IMR-90 (cell line): ENCODE results near the gene FYCO1. TPM values are rescaled to one million over a fixed set of nuclear protein-coding genes. Genes with fewer than 3 reads are reported as not detected.

Source experiments
- ATAC-seq: fragments of 200-7000 bp; cut with Tn5 transposase; 2 replicates; pipeline ENCODE4 v1.9.1; 2020; ENCODE audit warnings: low read depth, mild to moderate bottlenecking, moderate library complexity
- BruUV-seq: library from RNA; stranded (reverse); fragments of 400-500 nt; replicated peaks from 2 replicates; lab custom pipeline; 2021; lab: Mats Ljungman, UMichigan
- CTCF ChIA-PET: fragments of 300-600 bp; formaldehyde crosslinking; extraction: SDS; loops from one replicate; lab custom pipeline; 2021; ENCODE audit warnings: antibody characterized with exemption; lab: Yijun Ruan, JAX
- POLR2A ChIA-PET: fragments of 300-600 bp; sonication (Branson Sonifier 250); formaldehyde crosslinking; loops from one replicate; lab custom pipeline; 2022; ENCODE audit warnings: antibody characterized with exemption; ENCODE audit not compliant: unreplicated experiment; lab: Charles Lee
- DNase-seq: peaks from one replicate; pipeline ENCODE4 v3.0.0; 2013
- H2AFZ ChIP-seq: replicated peaks from 2 replicates; pipeline ENCODE3; 2013; ENCODE audit warnings: low read length, mild to moderate bottlenecking; ENCODE audit not compliant: poor library complexity
- H2AK5ac ChIP-seq: 2 replicates; pipeline ENCODE4 v1.6.1; 2013; ENCODE audit warnings: low read depth, low read length, inconsistent platforms
- H2AK9ac ChIP-seq: replicated peaks from 2 replicates; pipeline ENCODE3; 2013; ENCODE audit warnings: mild to moderate bottlenecking, low read depth, low read length, moderate library complexity; ENCODE audit not compliant: poor library complexity
- H2BK120ac ChIP-seq: 2 replicates; pipeline ENCODE4 v1.6.1; 2013; ENCODE audit warnings: low read depth, low read length, inconsistent platforms
- H2BK15ac ChIP-seq: 3 replicates; pipeline ENCODE4 v1.6.1; 2013; ENCODE audit warnings: low read depth, low read length, inconsistent platforms
- H2BK20ac ChIP-seq: 2 replicates; pipeline ENCODE4 v1.6.1; 2013; ENCODE audit warnings: low read depth, mild to moderate bottlenecking, inconsistent platforms, low read length, moderate library complexity
- H2BK5ac ChIP-seq: 2 replicates; pipeline ENCODE4 v1.6.1; 2013; ENCODE audit warnings: mild to moderate bottlenecking, low read depth, low read length, inconsistent platforms; ENCODE audit not compliant: poor library complexity, severe bottlenecking
- H3K14ac ChIP-seq: replicated peaks from 2 replicates; pipeline ENCODE4 v1.6.1; 2013; ENCODE audit warnings: low read depth, low read length, inconsistent platforms
- H3K18ac ChIP-seq: 2 replicates; pipeline ENCODE4 v1.6.1; 2013; ENCODE audit warnings: low read depth, low read length, control low read depth
- H3K23ac ChIP-seq: 2 replicates; pipeline ENCODE4 v1.6.1; 2013; ENCODE audit warnings: low read depth, low read length, inconsistent platforms
- H3K27ac ChIP-seq: 2 replicates; pipeline ENCODE4 v1.5.1; 2013; ENCODE audit warnings: mild to moderate bottlenecking, control low read depth, low read length; ENCODE audit not compliant: insufficient read depth
- H3K27me3 ChIP-seq: 2 replicates; pipeline ENCODE4 v1.6.1; 2013; ENCODE audit warnings: low read length; ENCODE audit not compliant: control insufficient read depth, insufficient read depth
- H3K36me3 ChIP-seq: 2 replicates; pipeline ENCODE4 v1.6.1; 2013; ENCODE audit warnings: low read length, mixed read lengths; ENCODE audit not compliant: control insufficient read depth, insufficient read depth
- H3K4ac ChIP-seq: 2 replicates; pipeline ENCODE4 v1.6.1; 2013; ENCODE audit warnings: low read depth, low read length, inconsistent platforms
- H3K4me1 ChIP-seq: 2 replicates; pipeline ENCODE4 v1.6.1; 2013; ENCODE audit warnings: low read length, mixed read lengths; ENCODE audit not compliant: control insufficient read depth, insufficient read depth
- H3K4me2 ChIP-seq: 2 replicates; pipeline ENCODE4 v1.6.1; 2013; ENCODE audit warnings: low read depth, mild to moderate bottlenecking, control low read depth, low read length, moderate library complexity
- H3K4me3 ChIP-seq: 2 replicates; pipeline ENCODE4 v1.5.1; 2013; ENCODE audit warnings: low read depth, mild to moderate bottlenecking, control low read depth, low read length, moderate library complexity; ENCODE audit not compliant: insufficient read depth
- H3K56ac ChIP-seq: 2 replicates; pipeline ENCODE4 v1.6.1; 2013; ENCODE audit warnings: low read length, inconsistent platforms; ENCODE audit not compliant: insufficient read depth; ENCODE audit errors: extremely low read depth
- H3K79me1 ChIP-seq, 2 experiments: 2 replicates each; pipeline ENCODE4 v1.6.1; 2013; ENCODE audit warnings: low read length in 2 of 2, inconsistent platforms in 1 of 2, low read depth in 1 of 2
- H3K9ac ChIP-seq: 2 replicates; pipeline ENCODE4 v1.6.1; 2013; ENCODE audit warnings: low read depth, low read length, control low read depth
- H3K9me1 ChIP-seq: 2 replicates; pipeline ENCODE4 v1.6.1; 2013; ENCODE audit warnings: low read length, inconsistent platforms; ENCODE audit not compliant: insufficient read depth
- H3K9me3 ChIP-seq: 2 replicates; pipeline ENCODE4 v1.6.1; 2013; ENCODE audit warnings: low read length; ENCODE audit not compliant: control insufficient read depth, insufficient read depth
- H4K20me1 ChIP-seq: 2 replicates; pipeline ENCODE4 v1.6.1; 2013; ENCODE audit warnings: low read length, inconsistent platforms; ENCODE audit not compliant: insufficient read depth
- H4K5ac ChIP-seq: 2 replicates; pipeline ENCODE4 v1.6.1; 2013; ENCODE audit warnings: mild to moderate bottlenecking, low read depth, low read length, control low read depth
- H4K8ac ChIP-seq, 2 experiments: 2 replicates each; pipeline ENCODE4 v1.6.1; 2013; ENCODE audit warnings: low read depth in 2 of 2, low read length in 2 of 2, control low read depth in 1 of 2, inconsistent platforms in 1 of 2
- H4K91ac ChIP-seq: 2 replicates; pipeline ENCODE4 v1.6.1; 2013; ENCODE audit warnings: low read depth, low read length, inconsistent platforms; ENCODE audit not compliant: insufficient read depth
- BHLHE40 ChIP-seq: fragments of 150-350 bp; IDR thresholded peaks from 2 replicates; pipeline ENCODE4 v1.6.1; 2016; ENCODE audit warnings: mild to moderate bottlenecking, low read depth, low read length
- CEBPB ChIP-seq: IDR thresholded peaks from 2 replicates; pipeline ENCODE4 v1.6.1; 2012; ENCODE audit warnings: low read depth, low read length, improper control_type of control experiment
- CHD1 ChIP-seq: IDR thresholded peaks from 2 replicates; pipeline ENCODE4 v1.6.1; 2012; ENCODE audit warnings: low read depth, low read length, improper control_type of control experiment
- FOS ChIP-seq: fragments of 150-350 bp; IDR thresholded peaks from 2 replicates; pipeline ENCODE4 v1.6.1; 2016; ENCODE audit warnings: low read depth, low read length
- MAFK ChIP-seq: IDR thresholded peaks from 2 replicates; pipeline ENCODE4 v1.6.1; 2012; ENCODE audit warnings: low read depth, low read length, improper control_type of control experiment
- MAZ ChIP-seq: IDR thresholded peaks from 2 replicates; pipeline ENCODE4 v1.6.1; 2012; ENCODE audit warnings: low read depth, mild to moderate bottlenecking, low read length, improper control_type of control experiment, moderate library complexity, borderline replicate concordance
- MXI1 ChIP-seq: IDR thresholded peaks from 2 replicates; pipeline ENCODE4 v1.6.1; 2012; ENCODE audit warnings: low read depth, mild to moderate bottlenecking, low read length, moderate library complexity, borderline replicate concordance
- NFE2L2 ChIP-seq: fragments of 150-350 bp; IDR thresholded peaks from 2 replicates; pipeline ENCODE4 v1.6.1; 2016; ENCODE audit warnings: low read depth, mild to moderate bottlenecking, low read length
- POLR2A ChIP-seq: IDR thresholded peaks from 2 replicates; pipeline ENCODE4 v1.6.1; 2012; ENCODE audit warnings: mild to moderate bottlenecking, low read depth, low read length
- RAD21 ChIP-seq: IDR thresholded peaks from 2 replicates; pipeline ENCODE4 v1.6.1; 2012; ENCODE audit warnings: low read length, improper control_type of control experiment
- RCOR1 ChIP-seq: IDR thresholded peaks from 2 replicates; pipeline ENCODE4 v1.6.1; 2012; ENCODE audit warnings: mild to moderate bottlenecking, low read length, improper control_type of control experiment; ENCODE audit not compliant: insufficient replicate concordance
- RFX5 ChIP-seq: IDR thresholded peaks from 2 replicates; pipeline ENCODE4 v1.8.0; 2012; ENCODE audit warnings: low read depth, mild to moderate bottlenecking, low read length, moderate library complexity
- SMC3 ChIP-seq: fragments of 150-350 bp; IDR thresholded peaks from 2 replicates; pipeline ENCODE4 v1.6.1; 2016; ENCODE audit warnings: low read depth, mild to moderate bottlenecking, antibody characterized with exemption, low read length, moderate library complexity
- WGBS, 2 experiments: methylation state at CpG; one replicate each; pipeline versions ENCODE4 v1.1.5 to v1.1.7; 2013; ENCODE audit warnings: missing lambda C conversion rate in 2 of 2; ENCODE audit not compliant: insufficient read length in 1 of 2; ENCODE audit errors: extremely low coverage in 2 of 2; 5-methylcytosine and 5-hydroxymethylcytosine counted together
- dilution Hi-C: fragments of 300-500 bp; cut with HindIII; formaldehyde crosslinking; loops from one replicate; pipeline ENCODE4 v1.14.3; 2018; ENCODE audit warnings: low sequenced_read_pairs; ENCODE audit not compliant: unreplicated experiment
- in situ Hi-C: fragments of 300-500 bp; cut with MboI; formaldehyde crosslinking; loops from 3 replicates; pipeline ENCODE4 v1.14.3; 2019; ENCODE audit warnings: low sequenced_read_pairs, inconsistent platforms, mixed read lengths
- intact Hi-C: fragments of 100-400 bp; cut with micrococcal nuclease; formaldehyde crosslinking; loops from 2 replicates; pipeline ENCODE4 v1.10.0; 2022
- polyA plus RNA-seq, 3 experiments: library from polyadenylated mRNA; depleted of rRNA; stranded (reverse); fragments of >200 nt; gene quantifications; 2 replicates each; pipeline ENCODE4 v1.2.3, GENCODE V29; 2012; ENCODE audit warnings: low replicate concordance in 1 of 3
- total RNA-seq: library from RNA; depleted of rRNA; stranded (reverse); fragments of >200 nt; gene quantifications from 2 replicates; pipeline ENCODE4 v1.2.3, GENCODE V29; 2012
- TF ChIP-seq, protein P1 (sequence below): fragments of 150-350 bp; IDR thresholded peaks from 2 replicates; pipeline ENCODE4 v1.6.1; 2017; ENCODE audit warnings: mild to moderate bottlenecking, antibody characterized with exemption, low read length, low read depth
- TF ChIP-seq, protein P2 (sequence below): conservative IDR thresholded peaks from 2 replicates; pipeline ENCODE4 v1.5.1; 2012; ENCODE audit warnings: mild to moderate bottlenecking, low read depth, low read length, improper control_type of control experiment
- TF ChIP-seq, protein P3 (sequence below): fragments of 150-350 bp; IDR thresholded peaks from 2 replicates; pipeline ENCODE4 v1.6.1; 2016; ENCODE audit warnings: low read depth, mild to moderate bottlenecking, low read length, moderate library complexity, borderline replicate concordance

The FYCO1 gene
- total and polyA plus RNA-seq, 2 of the 4 experiments (the other 2 are of a cell fraction): 13.7 to 20.1 TPM

DNA sequence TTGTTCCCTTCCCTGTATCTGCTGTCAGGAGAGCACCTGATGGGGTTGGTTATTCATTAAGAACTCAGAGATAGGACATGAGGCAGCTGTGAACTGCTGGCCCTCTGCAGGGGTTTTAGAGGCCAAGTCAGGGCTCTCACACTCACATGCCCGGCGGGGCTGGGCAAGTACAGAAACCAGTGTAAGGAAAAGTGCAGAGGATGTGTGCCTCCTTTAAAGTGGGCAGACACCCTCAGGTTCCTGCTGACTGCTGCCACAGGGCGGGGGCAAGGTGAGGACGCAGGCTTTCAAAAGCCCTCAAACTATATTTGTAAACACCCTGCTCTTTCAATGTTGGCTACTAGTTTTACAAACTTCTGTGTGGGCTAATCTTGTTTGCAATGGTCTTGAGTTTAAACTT, 30.0 kb downstream of the FYCO1 start:
- H3K4ac ChIP-seq: no peak overlapping the region
- ATAC-seq (no peak), DNase-seq (no peak)
- no peak overlapping the region for H4K91ac ChIP-seq
- H4K20me1 ChIP-seq: peaks cover 7% of the 10 kb centered on the region; the same call in 1 of the 2 replicates
- in situ Hi-C loops: no loop called here
- H2BK20ac ChIP-seq: no peak overlapping the region
- no peak overlapping the region for H4K8ac ChIP-seq
- H2AFZ ChIP-seq: no peak overlapping the region
- no peak overlapping the region for H2AK9ac ChIP-seq
- H3K14ac ChIP-seq: no peak overlapping the region
- no peak overlapping the region for H3K27ac ChIP-seq
- intact Hi-C loops: no loop called here
- H2BK5ac ChIP-seq: no peak overlapping the region
- no peaks in the 10 kb centered on the region for H3K27me3 ChIP-seq
- no peak overlapping the region for H2BK15ac ChIP-seq
- no peak overlapping the region for H3K56ac ChIP-seq
- H3K36me3 ChIP-seq: peaks cover 67% of the 10 kb centered on the region
- peaks cover 4% of the 10 kb centered on the region for H3K4me1 ChIP-seq
- H3K4me2 ChIP-seq: no peak overlapping the region
- H2BK120ac ChIP-seq: no peak overlapping the region
- dilution Hi-C loops: no loop called here
- H3K23ac ChIP-seq: no peak overlapping the region
- no peak overlapping the region for H3K18ac ChIP-seq
- CTCF ChIA-PET: interaction anchor here (0.9 kb wide), 1 partner anchor 96 kb away, joined by 3 read pairs; no protein-coding TSS in a partner anchor
- H3K9ac ChIP-seq: no peak overlapping the region
- 90% methylated on average over 2 of the region's 4 CpGs; no CpG with 5 or more reads in 1 of the 2 experiments for WGBS, 2 experiments
- H3K4me3 ChIP-seq: no peak overlapping the region
- no TSS peak for BruUV-seq
- TF ChIP-seq, protein P1, sequence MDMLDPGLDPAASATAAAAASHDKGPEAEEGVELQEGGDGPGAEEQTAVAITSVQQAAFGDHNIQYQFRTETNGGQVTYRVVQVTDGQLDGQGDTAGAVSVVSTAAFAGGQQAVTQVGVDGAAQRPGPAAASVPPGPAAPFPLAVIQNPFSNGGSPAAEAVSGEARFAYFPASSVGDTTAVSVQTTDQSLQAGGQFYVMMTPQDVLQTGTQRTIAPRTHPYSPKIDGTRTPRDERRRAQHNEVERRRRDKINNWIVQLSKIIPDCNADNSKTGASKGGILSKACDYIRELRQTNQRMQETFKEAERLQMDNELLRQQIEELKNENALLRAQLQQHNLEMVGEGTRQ: no peak
- TF ChIP-seq, protein P2, sequence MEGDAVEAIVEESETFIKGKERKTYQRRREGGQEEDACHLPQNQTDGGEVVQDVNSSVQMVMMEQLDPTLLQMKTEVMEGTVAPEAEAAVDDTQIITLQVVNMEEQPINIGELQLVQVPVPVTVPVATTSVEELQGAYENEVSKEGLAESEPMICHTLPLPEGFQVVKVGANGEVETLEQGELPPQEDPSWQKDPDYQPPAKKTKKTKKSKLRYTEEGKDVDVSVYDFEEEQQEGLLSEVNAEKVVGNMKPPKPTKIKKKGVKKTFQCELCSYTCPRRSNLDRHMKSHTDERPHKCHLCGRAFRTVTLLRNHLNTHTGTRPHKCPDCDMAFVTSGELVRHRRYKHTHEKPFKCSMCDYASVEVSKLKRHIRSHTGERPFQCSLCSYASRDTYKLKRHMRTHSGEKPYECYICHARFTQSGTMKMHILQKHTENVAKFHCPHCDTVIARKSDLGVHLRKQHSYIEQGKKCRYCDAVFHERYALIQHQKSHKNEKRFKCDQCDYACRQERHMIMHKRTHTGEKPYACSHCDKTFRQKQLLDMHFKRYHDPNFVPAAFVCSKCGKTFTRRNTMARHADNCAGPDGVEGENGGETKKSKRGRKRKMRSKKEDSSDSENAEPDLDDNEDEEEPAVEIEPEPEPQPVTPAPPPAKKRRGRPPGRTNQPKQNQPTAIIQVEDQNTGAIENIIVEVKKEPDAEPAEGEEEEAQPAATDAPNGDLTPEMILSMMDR: no peak
- TF ChIP-seq, protein P3, sequence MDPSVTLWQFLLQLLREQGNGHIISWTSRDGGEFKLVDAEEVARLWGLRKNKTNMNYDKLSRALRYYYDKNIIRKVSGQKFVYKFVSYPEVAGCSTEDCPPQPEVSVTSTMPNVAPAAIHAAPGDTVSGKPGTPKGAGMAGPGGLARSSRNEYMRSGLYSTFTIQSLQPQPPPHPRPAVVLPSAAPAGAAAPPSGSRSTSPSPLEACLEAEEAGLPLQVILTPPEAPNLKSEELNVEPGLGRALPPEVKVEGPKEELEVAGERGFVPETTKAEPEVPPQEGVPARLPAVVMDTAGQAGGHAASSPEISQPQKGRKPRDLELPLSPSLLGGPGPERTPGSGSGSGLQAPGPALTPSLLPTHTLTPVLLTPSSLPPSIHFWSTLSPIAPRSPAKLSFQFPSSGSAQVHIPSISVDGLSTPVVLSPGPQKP: no peak
- TF ChIP-seq MAFK: no peak
- TF ChIP-seq NFE2L2: no peak
- no peak for TF ChIP-seq RAD21
- no peak for TF ChIP-seq CHD1
- TF ChIP-seq MAZ: no peak
- no peak for TF ChIP-seq MXI1
- no peak for TF ChIP-seq POLR2A
- TF ChIP-seq FOS: no peak
- TF ChIP-seq RFX5: no peak
- TF ChIP-seq SMC3: no peak
- TF ChIP-seq CEBPB: no peak
- TF ChIP-seq RCOR1: no peak
- no peak for TF ChIP-seq BHLHE40
- no peaks in the 10 kb centered on the region for H3K9me3 ChIP-seq
- POLR2A ChIA-PET: no interaction called here
- H3K79me1 ChIP-seq: peaks cover 0 to 3% of the 10 kb centered on the region in 2 experiments; a peak in 1 of 4 replicates
- no peak overlapping the region for H4K5ac ChIP-seq
- H3K9me1 ChIP-seq: peaks cover 10% of the 10 kb centered on the region
- H2AK5ac ChIP-seq: no peak overlapping the region
